Loucy (cell line): ENCODE data around the gene CELF2.

Experiments
- CTCF ChIP-seq: fragments of 200-600 bp; sonication (generic); conservative IDR thresholded peaks from 2 replicates; pipeline ENCODE4 v1.5.1; 2014; ENCODE audit warnings: mild to moderate bottlenecking, antibody characterized with exemption, low read length
- EZH2phosphoT487 ChIP-seq: fragments of 200-600 bp; IDR thresholded peaks from 2 replicates; pipeline ENCODE4 v1.6.1; 2018; ENCODE audit warnings: antibody characterized with exemption, mild to moderate bottlenecking, moderate library complexity, borderline replicate concordance

GRCh38 chr10:11135709-11136108, 118.0 kb downstream of the CELF2 start:
- TF ChIP-seq CTCF = no peak
- no peak for TF ChIP-seq EZH2phosphoT487
